ENCODE measurements around the gene GRIP2.

Gene GRIP2

GRCh38 chr3:14451844-14452739, 88.0 kb downstream of the GRIP2 start:
- DNase-seq, result no peak
- ATAC-seq, result no peak

GRCh38 chr3:14450922-14451606, 89.1 kb downstream of the GRIP2 start:
- ATAC-seq (no peak), DNase-seq (no peak)

DNA sequence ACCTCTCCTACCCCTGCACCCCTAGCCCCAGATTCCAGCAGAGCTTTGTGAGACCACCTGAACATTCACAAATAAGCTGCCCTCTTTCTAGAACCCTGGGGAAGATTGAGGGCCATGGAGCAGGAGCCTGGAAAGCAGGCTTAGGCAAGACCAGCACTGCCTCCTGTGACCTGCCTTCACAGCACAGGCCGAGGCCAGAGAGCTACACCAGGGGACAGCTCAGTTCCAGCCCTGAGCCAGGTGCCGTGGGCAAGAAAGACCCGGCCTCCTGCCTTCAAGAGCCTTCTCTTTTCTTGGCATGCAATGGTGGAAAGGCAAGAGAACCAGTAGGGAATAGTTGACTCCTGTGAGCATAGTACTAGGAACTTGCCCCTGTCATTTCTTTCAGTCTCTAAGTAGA, 89.6 kb downstream of the GRIP2 start:
- ATAC-seq, result no peak
- no peak for DNase-seq

DNA sequence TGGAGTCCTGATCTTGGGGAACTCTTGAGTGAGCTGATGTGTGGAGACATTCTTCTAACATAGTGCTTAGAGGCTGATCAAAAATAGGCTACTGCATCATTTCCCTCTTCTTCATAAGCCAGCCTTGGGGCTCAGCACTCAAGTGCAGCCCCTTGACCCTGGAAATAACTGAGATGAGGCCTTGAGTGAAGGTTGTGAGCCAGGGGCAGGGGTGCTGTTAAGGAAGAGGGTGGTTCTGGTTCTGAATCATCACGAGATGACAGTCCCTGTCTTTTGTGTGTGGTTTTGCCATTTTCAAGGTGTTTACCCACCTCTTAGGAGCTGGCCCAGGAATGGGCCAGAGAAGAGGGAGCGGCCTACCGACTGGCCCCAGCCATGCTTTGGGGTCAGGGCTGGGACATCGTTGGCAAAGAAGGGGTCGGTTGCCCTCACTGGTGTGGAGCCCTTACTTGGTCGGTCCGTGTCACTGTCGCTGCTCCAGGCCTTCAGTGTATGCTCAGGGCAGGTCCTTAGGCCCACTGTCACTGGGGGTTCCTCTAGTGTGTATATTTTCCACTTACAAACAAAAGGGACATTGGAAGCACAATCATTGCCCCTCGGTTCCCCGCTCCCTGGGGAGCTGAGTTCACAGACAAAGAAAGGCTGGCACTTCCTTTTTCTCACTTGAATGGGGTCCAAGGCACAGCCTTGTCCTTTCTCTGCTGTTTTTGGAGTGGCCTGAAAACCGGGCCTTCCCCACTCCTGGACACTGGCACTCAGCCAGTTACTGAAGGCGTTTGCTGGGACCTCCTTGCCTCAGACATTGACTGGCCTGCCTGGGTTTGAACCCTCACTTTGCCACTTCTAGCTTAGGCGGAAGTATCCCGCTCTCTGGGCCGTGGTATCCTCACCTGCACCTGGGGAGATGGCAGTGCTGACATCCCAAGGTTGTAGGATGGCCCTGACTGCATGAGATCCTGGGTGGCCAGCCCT, 91.1 kb downstream of the GRIP2 start:
- ATAC-seq, result no peak
- DNase-seq, result no peak

- no peak for DNase-seq
- ATAC-seq, result no peak
These were observed 92.1 kb downstream of the GRIP2 start for GRCh38 chr3:14448063-14448462.

- no peak for ATAC-seq
- DNase-seq, result no peak
These were observed 93.1 kb downstream of the GRIP2 start for GRCh38 chr3:14446988-14447570.

GRCh38 chr3:14445773-14446172, 94.4 kb downstream of the GRIP2 start:
- DNase-seq (no peak), ATAC-seq (no peak)

DNA sequence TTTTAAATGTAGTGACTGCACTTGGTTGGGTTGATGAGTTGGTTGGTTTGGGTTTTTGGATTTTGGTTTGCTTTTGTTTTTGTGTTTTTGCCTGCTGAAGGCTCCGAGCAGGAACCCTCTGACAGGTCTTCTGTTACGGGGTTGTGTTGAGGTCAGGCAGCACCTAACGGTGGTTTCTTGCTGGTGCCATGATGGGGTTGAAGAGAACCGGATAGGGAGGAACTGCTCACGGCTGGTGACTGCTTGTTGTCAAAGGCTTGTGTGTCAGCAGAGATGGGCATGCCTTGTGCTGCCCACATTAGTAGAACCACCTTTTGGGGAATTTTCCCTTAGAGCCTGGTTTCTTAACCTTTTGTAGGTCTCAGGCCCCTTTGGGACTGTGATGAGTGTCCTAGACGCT, 95.8 kb downstream of the GRIP2 start:
- ATAC-seq, result no peak
- no peak for DNase-seq

DNA sequence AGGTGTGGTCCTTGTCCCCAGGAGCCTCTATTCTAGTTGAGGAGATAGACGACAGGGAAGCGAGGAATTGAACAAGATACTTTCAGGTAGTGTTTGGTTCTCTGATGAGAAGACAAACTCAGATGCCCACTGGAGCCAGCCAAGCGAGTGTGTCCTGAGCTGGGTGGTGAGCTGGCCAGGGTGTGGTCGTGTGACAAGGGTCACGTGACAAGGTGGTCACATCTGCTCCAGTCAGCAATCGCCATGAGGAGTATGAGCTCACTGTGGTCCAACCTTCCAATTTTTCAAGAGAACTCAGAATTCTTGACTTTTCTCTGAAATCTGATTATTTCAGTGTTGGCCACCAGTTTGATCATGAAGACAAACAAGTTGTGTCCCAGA, 98.2 kb downstream of the GRIP2 start:
- DNase-seq (no peak), ATAC-seq (no peak)

GRCh38 chr3:14441240-14441919, 98.8 kb downstream of the GRIP2 start:
- ATAC-seq (no peak), DNase-seq (no peak)

GRCh38 chr3:14440531-14441239, 99.5 kb downstream of the GRIP2 start:
- ATAC-seq, result no peak
- no peak for DNase-seq

DNA sequence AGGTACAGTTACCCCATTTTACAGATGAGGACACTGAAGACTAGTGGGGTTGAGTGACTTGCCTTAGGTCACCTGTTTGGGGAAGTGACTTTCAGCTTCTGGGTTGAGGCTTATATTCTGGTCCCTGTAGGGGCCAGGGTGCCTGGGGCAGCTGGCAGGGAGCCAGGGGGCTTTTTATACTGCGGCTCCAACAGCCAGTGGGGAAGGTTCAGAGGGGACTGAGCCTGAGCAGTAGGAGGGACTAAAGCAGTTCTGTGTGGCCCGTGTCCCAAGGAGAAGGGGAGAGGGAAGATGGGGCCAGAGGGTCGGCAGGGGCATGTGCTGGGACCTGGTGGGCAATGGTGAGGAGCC, 100.0 kb downstream of the GRIP2 start:
- no peak for DNase-seq
- no peak for ATAC-seq

GRCh38 chr3:14439501-14440167, 100.5 kb downstream of the GRIP2 start:
- DNase-seq (no peak), ATAC-seq (no peak)

Data from stimulated activated naive CD8-positive, alpha-beta T cell treated with anti-CD3 and anti-CD28 coated beads, Interleukin-15, Interleukin-2, amounts not matched to agents 100 U/mL and 50 U/mL, for 24 hours (primary cell).